H1 (cell line): ENCODE data around the gene CSF2RB.

Experiments
- CTCF ChIP-seq, 3 experiments: IDR thresholded peaks; 1 replicate in 2 of 3; 2 replicates in 1 of 3; pipeline versions ENCODE4 v1.5.1 to v1.6.1; 2011; ENCODE audit warnings: low read length in 3 of 3, mild to moderate bottlenecking in 3 of 3, inconsistent platforms in 2 of 3, low read depth in 1 of 3, moderate library complexity in 1 of 3; ENCODE audit not compliant: insufficient read depth in 1 of 3; ENCODE audit errors: control extremely low read depth in 1 of 3
- E2F6 ChIP-seq: IDR thresholded peaks from 2 replicates; pipeline ENCODE4 v1.6.1; 2012; ENCODE audit warnings: inconsistent platforms
- GABPA ChIP-seq: IDR thresholded peaks from 2 replicates; pipeline ENCODE4 v1.6.1; 2011; ENCODE audit warnings: mild to moderate bottlenecking, low read length, moderate library complexity, borderline replicate concordance; ENCODE audit not compliant: insufficient read depth
- MAFK ChIP-seq: IDR thresholded peaks from 2 replicates; pipeline ENCODE4 v1.6.1; 2012; ENCODE audit warnings: low read depth, mild to moderate bottlenecking, improper control_type of control experiment, low read length
- POLR2A ChIP-seq, 2 experiments: IDR thresholded peaks; 1 replicate in 1 of 2; 2 replicates in 1 of 2; pipeline ENCODE4 v1.6.1; 2011; ENCODE audit warnings: low read depth in 2 of 2, low read length in 2 of 2, mild to moderate bottlenecking in 2 of 2; ENCODE audit errors: control extremely low read depth in 1 of 2
- RAD21 ChIP-seq, 2 experiments: IDR thresholded peaks in 1 of 2; conservative IDR thresholded peaks in 1 of 2; 2 replicates each; pipeline ENCODE4 v1.6.1; 2011; ENCODE audit warnings: low read depth in 2 of 2, low read length in 2 of 2, improper control_type of control experiment in 1 of 2, inconsistent platforms in 1 of 2, mild to moderate bottlenecking in 1 of 2, moderate library complexity in 1 of 2

GRCh38 chr22:36979016-36979910 is 65.8 kb downstream of the CSF2RB start:
- no peak for TF ChIP-seq CTCF (IDR thresholded peaks at IDR 0.05; ENCODE audit: control extremely low read depth in 1 of 3, insufficient read depth in 1 of 3, low read depth in 1 of 3, low read length in 3 of 3)
- no peak for TF ChIP-seq POLR2A (IDR thresholded peaks at IDR 0.05; ENCODE audit: control extremely low read depth in 1 of 2, low read depth in 2 of 2, low read length in 2 of 2)
- TF ChIP-seq MAFK, result no peak
- TF ChIP-seq RAD21 (IDR thresholded peaks at IDR 0.05 in 1 of 2, conservative IDR thresholded peaks at IDR 0.05 in 1 of 2; ENCODE audit: low read depth in 2 of 2, low read length in 2 of 2), result no peak
- TF ChIP-seq GABPA, result no peak
- TF ChIP-seq E2F6, result no peak
